ENCODE data around the gene ALKBH8.
"Not testable (repeated sequence)": the region's sequence is repeated elsewhere in the genome, so short reads cannot be mapped to it uniquely, and the experiment has no call there.

ALKBH8 gene

GRCh38 chr11:107508201-107508857, 57.2 kb downstream of the ALKBH8 start:
- no peak for DNase-seq (ENCODE audit: low read depth, low spot score)

DNA sequence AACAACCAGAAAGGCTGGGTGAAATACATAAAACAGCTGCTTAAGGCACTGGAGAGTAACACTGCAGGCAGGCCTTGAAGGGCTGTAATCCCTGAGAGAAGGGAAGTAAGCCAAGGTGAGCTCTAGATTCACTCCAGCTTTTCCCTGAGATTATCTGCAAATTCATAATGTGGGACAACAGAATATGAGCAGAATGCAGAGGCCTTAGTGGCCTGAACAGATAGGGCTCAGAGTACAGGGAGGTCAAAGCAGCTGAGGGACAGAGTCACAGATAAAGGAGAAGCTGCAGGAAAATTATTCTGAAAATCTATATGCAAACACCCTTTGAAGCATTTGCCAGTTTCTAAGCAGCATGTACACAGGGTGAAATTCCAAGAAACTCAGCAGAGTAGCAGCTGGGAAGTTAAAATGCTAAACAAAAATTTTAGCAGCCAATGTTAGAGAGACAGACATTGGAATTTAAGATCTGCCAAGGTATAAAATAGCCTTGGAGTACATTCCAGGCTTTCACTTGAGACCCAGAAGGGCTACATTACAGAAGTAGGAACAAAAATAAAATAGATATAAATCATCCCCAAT, 59.8 kb downstream of the ALKBH8 start:
- DNase-seq (ENCODE audit: low read depth, low spot score), result no peak

- DNase-seq (ENCODE audit: low read depth, low spot score), result no peak
Observed at GRCh38 chr11:107504981-107505380, 60.6 kb downstream of the ALKBH8 start.

GRCh38 chr11:107501713-107502112, 63.8 kb downstream of the ALKBH8 start:
- DNase-seq (ENCODE audit: low read depth, low spot score), result no peak

DNA sequence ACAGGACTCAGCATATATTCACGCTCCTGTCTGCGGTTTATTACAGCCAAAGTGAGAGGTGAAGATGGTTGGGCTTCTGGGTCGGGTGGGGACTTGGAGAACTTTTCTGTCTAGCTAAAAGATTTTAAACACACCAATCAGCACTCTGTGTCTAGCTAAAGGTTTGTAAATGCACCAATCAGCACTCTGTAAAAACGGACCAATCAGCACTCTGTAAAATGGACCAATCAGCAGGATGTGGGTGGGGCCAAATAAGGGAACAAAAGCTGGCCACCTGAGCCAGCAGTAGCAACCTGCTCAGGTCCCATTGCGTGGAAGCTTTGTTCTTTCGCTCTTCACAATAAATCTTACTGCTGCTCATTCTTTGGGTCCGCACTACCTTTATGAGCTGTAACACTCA, 68.2 kb downstream of the ALKBH8 start:
- DNase-seq (ENCODE audit: low read depth, low spot score), result not testable (repeated sequence)

- DNase-seq (ENCODE audit: low read depth, low spot score), result no peak
Observed at GRCh38 chr11:107496011-107496410, 69.5 kb downstream of the ALKBH8 start.

DNA sequence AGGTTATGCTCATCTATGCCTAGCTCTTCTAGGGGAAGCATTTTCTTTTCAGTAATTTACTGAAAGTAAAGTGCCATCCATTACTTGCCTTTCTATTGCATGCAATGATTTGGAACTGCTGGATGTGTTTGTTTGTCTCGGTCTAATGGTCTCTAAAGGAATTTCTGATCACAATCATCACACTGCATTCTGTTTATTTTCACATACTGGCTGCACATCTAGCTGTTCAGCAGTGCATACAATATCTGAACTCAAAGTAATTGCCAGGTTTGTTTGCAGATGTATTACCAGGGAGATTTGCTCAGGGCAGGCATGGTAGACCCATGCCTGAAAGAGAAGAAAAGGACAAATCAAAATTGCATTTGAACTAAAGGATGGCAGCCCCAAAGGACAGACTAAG, 71.5 kb downstream of the ALKBH8 start:
- no peak for DNase-seq (ENCODE audit: low read depth, low spot score)

GRCh38 chr11:107493117-107493516, 72.4 kb downstream of the ALKBH8 start:
- DNase-seq (ENCODE audit: low read depth, low spot score), result no peak

GRCh38 chr11:107490836-107491235, 74.7 kb downstream of the ALKBH8 start:
- DNase-seq (ENCODE audit: low read depth, low spot score), result no peak

GRCh38 chr11:107482234-107482633, 83.3 kb downstream of the ALKBH8 start:
- no peak for DNase-seq (ENCODE audit: low read depth, low spot score)

GRCh38 chr11:107478922-107479321, 86.6 kb downstream of the ALKBH8 start:
- no peak for DNase-seq (ENCODE audit: low read depth, low spot score)

DNA sequence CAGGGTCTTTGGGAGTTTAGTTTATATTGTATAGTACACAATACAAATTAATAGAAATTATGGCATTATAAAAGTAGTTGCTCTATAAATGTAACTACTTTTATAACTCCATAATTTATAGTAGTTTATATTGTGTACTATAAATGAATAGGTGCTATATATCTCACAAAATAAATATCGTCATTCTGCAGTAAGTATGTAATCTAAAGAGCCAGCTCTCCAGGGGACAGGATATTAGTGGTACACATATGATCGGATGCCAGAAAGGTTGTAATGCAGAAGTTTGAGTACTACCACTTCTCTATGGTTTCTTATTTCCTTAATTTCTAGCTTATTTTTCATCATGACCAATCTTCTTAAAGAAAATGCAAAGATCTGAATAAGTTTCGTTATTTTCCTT, 87.7 kb downstream of the ALKBH8 start:
- DNase-seq (ENCODE audit: low read depth, low spot score), result no peak

- DNase-seq (ENCODE audit: low read depth, low spot score), result no peak
Observed at GRCh38 chr11:107473792-107474191, 91.7 kb downstream of the ALKBH8 start.

GRCh38 chr11:107472966-107473365, 92.6 kb downstream of the ALKBH8 start:
- no peak for DNase-seq (ENCODE audit: low read depth, low spot score)

DNA sequence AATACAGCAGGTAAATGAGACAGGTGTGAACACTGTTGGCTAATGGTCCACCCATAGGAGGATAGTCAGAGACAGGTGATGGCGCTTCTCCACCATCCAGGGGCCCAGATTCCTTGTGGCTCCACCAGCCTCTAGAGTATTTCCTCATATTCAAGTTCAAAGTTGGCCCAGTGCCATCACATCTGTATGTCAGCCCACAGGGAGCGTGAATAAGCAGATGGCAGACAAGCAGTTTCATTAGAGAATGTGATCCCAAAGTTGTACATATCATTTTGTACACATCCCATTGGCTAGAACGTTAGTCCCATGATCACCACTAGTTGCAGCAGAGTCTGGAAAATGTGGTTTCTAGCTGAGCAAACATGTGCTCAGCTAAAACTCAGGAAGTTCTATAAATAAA, 96.9 kb downstream of the ALKBH8 start:
- DNase-seq (ENCODE audit: low read depth, low spot score), result no peak

GRCh38 chr11:107467696-107468095, 97.8 kb downstream of the ALKBH8 start:
- DNase-seq (ENCODE audit: low read depth, low spot score), result no peak

DNA sequence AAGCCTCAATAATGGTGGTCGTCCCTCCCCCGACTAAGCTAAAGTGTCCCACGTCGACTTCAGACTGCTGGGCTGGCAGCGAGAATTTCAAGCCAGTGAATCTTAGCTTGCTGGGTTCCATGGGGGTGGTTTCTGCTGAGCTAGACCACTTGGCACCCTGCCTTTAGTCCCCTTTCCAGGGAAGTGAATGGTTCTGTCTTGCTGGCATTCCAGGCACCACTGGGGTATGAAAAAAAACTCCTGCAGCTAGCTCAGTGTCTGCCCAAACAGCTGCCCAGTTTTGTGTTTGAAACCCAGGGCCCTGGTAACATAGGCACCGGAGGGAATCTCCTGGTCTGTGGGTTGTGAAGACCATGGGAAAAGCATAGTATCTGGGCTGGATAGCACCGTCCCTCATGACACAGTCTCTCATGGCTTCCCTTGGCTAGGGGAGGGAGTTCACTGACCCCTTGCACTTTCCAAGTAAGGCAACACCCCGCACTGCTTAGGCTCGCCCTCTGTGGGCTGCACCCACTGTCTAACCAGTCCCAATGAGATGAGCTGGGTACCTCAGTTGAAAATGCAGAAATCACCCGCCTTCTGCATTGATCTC, 99.2 kb downstream of the ALKBH8 start:
- DNase-seq (ENCODE audit: low read depth, low spot score), result not testable (repeated sequence)

GRCh38 chr11:107457558-107458271, 107.8 kb downstream of the ALKBH8 start, which contains the start of gene CWF19L2:
CWF19L2 (minus strand) TSS chr11:107457825; CDS start chr11:107457816, 9 bp downstream.
- peak; percentile 77 for DNase-seq (ENCODE audit: low read depth, low spot score)

GRCh38 chr11:107457205-107457557, 108.4 kb downstream of the ALKBH8 start:
- DNase-seq (ENCODE audit: low read depth, low spot score), result no peak

DNA sequence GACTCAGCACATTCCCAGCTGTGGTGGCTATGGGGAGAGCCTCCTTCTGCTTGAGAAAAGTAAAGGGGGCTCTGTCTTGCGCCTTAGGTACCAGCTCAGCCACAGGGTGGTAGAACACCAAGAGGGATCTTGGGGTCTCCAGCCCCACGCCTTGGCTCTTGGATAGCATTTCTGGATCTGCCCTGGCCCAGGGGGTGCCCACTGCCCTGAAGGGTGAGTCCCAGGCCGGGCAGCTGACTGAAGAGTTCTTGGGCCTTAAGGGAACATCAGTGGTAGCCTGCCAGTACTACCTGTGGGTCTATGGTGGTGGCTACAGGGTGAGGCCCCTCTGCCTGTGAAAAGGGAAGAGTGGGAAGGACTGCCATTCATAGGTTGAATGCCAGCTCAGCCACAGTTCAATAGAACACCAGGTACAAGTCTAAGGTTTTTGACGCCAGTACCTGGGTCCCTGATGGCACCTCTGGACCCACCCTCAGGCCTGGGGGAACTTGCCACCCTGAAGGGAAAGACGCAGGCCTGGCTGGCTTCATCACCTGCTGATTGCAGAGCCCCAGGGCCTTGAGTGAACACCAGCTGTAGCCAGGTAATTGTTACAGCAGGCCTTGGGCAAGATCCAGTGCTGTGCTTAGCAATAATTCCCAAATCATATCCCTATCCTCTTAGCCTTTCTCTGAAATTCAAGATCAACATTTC, 111.8 kb downstream of the ALKBH8 start:
- DNase-seq (ENCODE audit: low read depth, low spot score), result no peak

Data from activated naive CD8-positive, alpha-beta T cell treated with anti-CD3 and anti-CD28 coated beads, Interleukin-2, amount 50 U/mL, for 16 hours (primary cell).